Gastrocnemius medialis (tissue), 4 donors: ENCODE results near the gene CBX7. TPM values are rescaled to one million over a fixed set of nuclear protein-coding genes. Genes with fewer than 3 reads are reported as not detected.

Source experiments
- ATAC-seq, 2 donors: fragments of 150-250 bp; one replicate each; pipeline ENCODE4 v1.9.1; 2016
- DNase-seq, 2 donors: peaks; one replicate each; pipeline ENCODE4 v3.0.0-alpha.2; 2019
- H3K27ac ChIP-seq, 4 donors: fragments of 200-600 bp; sonication (generic); 1 replicate in 1 of 4; 2 replicates in 3 of 4; pipeline ENCODE4 v1.5.1; 2016 to 2018; ENCODE audit warnings: mild to moderate bottlenecking in 2 of 4, moderate library complexity in 1 of 4
- H3K27me3 ChIP-seq, 3 donors: fragments of 200-600 bp; sonication (generic) in 2 of 3; 1 replicate in 1 of 3; 2 replicates in 2 of 3; pipeline versions ENCODE4 v1.5.1 to v1.6.0; 2016 to 2019; ENCODE audit warnings: mild to moderate bottlenecking in 1 of 3, moderate library complexity in 1 of 3
- H3K36me3 ChIP-seq, 2 donors: fragments of 200-600 bp; sonication (generic) in 1 of 2; one replicate each; pipeline ENCODE4 v1.5.1; 2017 to 2018
- H3K4me1 ChIP-seq, 2 donors: fragments of 200-600 bp; sonication (generic) in 1 of 2; one replicate each; pipeline ENCODE4 v1.5.1; 2016 to 2017; ENCODE audit warnings: mild to moderate bottlenecking in 2 of 2
- H3K4me3 ChIP-seq, 4 donors: fragments of 200-600 bp; sonication (generic) in 3 of 4; 1 replicate in 1 of 4; 2 replicates in 3 of 4; pipeline ENCODE4 v1.5.1; 2016 to 2019; ENCODE audit warnings: mild to moderate bottlenecking in 2 of 4
- H3K9me3 ChIP-seq, 3 donors: fragments of 200-600 bp; sonication (generic) in 2 of 3; 1 replicate in 1 of 3; 2 replicates in 2 of 3; pipeline ENCODE4 v1.5.1; 2016 to 2019
- POLR2A ChIP-seq, 2 donors: fragments of 450-650 bp; IDR thresholded peaks; one replicate each; pipeline ENCODE4 v1.6.1; 2017; ENCODE audit warnings: antibody characterized with exemption in 2 of 2, mild to moderate bottlenecking in 2 of 2, moderate library complexity in 2 of 2
- in situ Hi-C, 4 donors: fragments of 200-750 bp; cut with MboI; loops; one replicate each; pipeline versions ENCODE4 v1.15.0 to v1.8.0; 2017; ENCODE audit warnings: low sequenced_read_pairs in 4 of 4
- intact Hi-C: fragments of 100-400 bp; cut with DNase I; formaldehyde crosslinking; loops from one replicate; pipeline ENCODE4 v1.15.1; 2023; ENCODE audit warnings: low total_unique reads
- total RNA-seq, 4 donors: library from RNA; depleted of rRNA; stranded (reverse); fragments of >200 nt; gene quantifications; one replicate each; pipeline versions ENCODE4 v1.1.0 to v1.2.3, GENCODE V29; 2016
- TF ChIP-seq, protein P1 (sequence below), 5 experiments: fragments of 450-650 bp in 3 of 5; fragments of 200-600 bp in 2 of 5; sonication (generic) in 2 of 5; IDR thresholded peaks in 4 of 5; conservative IDR thresholded peaks in 1 of 5; 1 replicate in 4 of 5; 2 replicates in 1 of 5; pipeline ENCODE4 v1.5.1; 2016 to 2019; ENCODE audit warnings: antibody characterized with exemption in 5 of 5, mild to moderate bottlenecking in 3 of 5, moderate library complexity in 3 of 5

CBX7 gene
- total RNA-seq, 4 donors from 2014 or later: 52.4 to 78.1 (median 62.3) TPM

DNA sequence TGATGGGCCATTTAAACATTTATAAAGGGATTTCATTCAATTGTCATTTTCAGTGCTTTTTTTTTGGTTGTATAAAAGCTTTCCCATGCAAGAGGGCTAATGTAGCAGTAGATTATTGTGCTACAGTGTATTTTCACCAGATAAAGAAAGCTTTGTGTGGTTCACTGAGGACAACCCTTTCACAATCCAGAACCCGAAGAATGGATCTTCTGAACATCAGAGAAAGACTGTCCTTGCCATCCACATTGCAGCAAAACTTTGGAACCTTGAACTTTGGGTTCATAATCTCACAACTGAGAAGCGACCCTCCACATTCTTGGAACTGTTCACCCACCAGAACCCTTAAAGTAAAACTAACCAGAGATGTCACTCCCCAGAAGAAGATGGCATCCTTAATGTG is 46.2 kb downstream of the CBX7 start:
- intact Hi-C loops (no loop called here), in situ Hi-C loops (no loop called here)
- TF ChIP-seq, protein P1, sequence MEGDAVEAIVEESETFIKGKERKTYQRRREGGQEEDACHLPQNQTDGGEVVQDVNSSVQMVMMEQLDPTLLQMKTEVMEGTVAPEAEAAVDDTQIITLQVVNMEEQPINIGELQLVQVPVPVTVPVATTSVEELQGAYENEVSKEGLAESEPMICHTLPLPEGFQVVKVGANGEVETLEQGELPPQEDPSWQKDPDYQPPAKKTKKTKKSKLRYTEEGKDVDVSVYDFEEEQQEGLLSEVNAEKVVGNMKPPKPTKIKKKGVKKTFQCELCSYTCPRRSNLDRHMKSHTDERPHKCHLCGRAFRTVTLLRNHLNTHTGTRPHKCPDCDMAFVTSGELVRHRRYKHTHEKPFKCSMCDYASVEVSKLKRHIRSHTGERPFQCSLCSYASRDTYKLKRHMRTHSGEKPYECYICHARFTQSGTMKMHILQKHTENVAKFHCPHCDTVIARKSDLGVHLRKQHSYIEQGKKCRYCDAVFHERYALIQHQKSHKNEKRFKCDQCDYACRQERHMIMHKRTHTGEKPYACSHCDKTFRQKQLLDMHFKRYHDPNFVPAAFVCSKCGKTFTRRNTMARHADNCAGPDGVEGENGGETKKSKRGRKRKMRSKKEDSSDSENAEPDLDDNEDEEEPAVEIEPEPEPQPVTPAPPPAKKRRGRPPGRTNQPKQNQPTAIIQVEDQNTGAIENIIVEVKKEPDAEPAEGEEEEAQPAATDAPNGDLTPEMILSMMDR (IDR thresholded peaks at IDR 0.05 in 4 of 5, conservative IDR thresholded peaks at IDR 0.05 in 1 of 5): no peak
- TF ChIP-seq POLR2A (IDR thresholded peaks at IDR 0.05): no peak
- ATAC-seq (no peak), DNase-seq (no peak)
- Histone ChIP-seq H3K36me3 (no peaks in the 10 kb centered on the region), H3K27ac (no peak overlapping the region), H3K9me3 (no peaks in the 10 kb centered on the region), H3K4me3 (no peak overlapping the region), H3K4me1 (no peaks in the 10 kb centered on the region), H3K27me3 (peaks cover 0 to 2% (median 0%) of the 10 kb centered on the region in 3 donors)

DNA sequence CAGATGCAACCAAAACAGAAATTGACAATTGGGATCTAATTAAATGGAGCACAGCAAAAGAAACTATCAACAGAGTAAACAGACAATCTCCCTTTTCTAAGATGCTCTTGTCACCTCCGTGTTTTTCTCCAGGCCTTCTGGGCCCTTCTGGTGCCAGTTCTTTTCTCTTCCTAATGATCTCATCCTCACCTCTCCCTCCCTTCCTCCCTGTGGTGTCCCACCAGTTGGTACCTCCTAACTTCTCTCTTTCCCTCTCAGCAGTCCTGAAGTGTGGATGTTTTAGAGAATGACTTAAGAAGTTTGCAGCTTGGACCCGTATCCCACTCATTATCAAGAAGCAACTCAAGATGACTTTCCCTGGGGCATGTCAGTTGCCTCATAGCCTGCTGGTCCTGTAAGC is 49.0 kb downstream of the CBX7 start:
- TF ChIP-seq, protein P1 (IDR thresholded peaks at IDR 0.05 in 4 of 5, conservative IDR thresholded peaks at IDR 0.05 in 1 of 5): no peak
- TF ChIP-seq POLR2A (IDR thresholded peaks at IDR 0.05): no peak
- in situ Hi-C loops: no loop called here
- no peaks in the 10 kb centered on the region for H3K27me3 ChIP-seq
- intact Hi-C loops: no loop called here
- no peaks in the 10 kb centered on the region for H3K9me3 ChIP-seq
- no peaks in the 10 kb centered on the region for H3K36me3 ChIP-seq
- DNase-seq (no peak), ATAC-seq (no peak)
- no peak overlapping the region for H3K27ac ChIP-seq
- H3K4me1 ChIP-seq: no peaks in the 10 kb centered on the region
- H3K4me3 ChIP-seq: no peak overlapping the region

DNA sequence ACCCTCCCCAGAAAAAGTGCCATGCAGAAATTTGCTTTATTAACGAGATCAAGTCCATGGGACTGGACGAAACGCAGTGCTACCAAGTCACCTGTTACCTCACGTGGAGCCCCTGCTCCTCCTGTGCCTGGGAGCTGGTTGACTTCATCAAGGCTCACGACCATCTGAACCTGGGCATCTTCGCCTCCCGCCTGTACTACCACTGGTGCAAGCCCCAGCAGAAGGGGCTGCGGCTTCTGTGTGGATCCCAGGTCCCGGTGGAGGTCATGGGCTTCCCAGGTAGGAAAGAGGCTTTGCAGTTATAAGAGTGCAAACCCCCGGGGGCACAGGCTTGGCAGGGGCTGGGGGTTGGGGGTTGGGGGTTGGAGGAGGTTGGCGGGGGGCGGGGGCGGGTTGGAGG is 51.3 kb downstream of the CBX7 start:
- H3K27ac ChIP-seq: no peak overlapping the region
- TF ChIP-seq, protein P1 (IDR thresholded peaks at IDR 0.05 in 4 of 5, conservative IDR thresholded peaks at IDR 0.05 in 1 of 5): no peak
- no peak for TF ChIP-seq POLR2A (IDR thresholded peaks at IDR 0.05)
- H3K36me3 ChIP-seq: no peaks in the 10 kb centered on the region
- DNase-seq (no peak), ATAC-seq (no peak)
- no peaks in the 10 kb centered on the region for H3K27me3 ChIP-seq
- in situ Hi-C loops (no loop called here), intact Hi-C loops (no loop called here)
- no peaks in the 10 kb centered on the region for H3K9me3 ChIP-seq
- no peak overlapping the region for H3K4me3 ChIP-seq
- H3K4me1 ChIP-seq: no peaks in the 10 kb centered on the region

DNA sequence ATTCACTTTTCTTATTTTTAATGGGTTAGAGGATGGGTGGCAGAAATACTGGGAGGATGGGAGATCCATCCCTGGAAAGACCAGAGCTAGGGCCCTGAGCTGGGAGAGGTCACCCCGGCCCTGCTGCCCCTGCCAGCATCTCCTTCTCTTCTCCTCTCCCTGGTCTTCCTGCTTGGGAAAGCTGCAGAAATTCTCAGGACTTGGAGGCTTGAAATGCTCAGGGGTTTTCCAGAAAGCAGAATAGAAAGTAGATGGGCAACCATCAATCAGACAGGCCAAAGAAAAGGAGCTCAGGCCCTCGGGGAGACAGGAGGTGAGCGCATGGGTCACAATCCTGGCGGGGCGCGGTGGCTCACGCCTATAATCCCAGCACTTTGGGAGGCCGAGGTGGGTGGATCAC is 53.9 kb downstream of the CBX7 start:
- DNase-seq: no peak
- H3K9me3 ChIP-seq: no peaks in the 10 kb centered on the region
- no peak overlapping the region for H3K27ac ChIP-seq
- no peaks in the 10 kb centered on the region for H3K4me1 ChIP-seq
- no peak overlapping the region for H3K4me3 ChIP-seq
- in situ Hi-C loops: no loop called here
- H3K27me3 ChIP-seq: no peaks in the 10 kb centered on the region
- no peaks in the 10 kb centered on the region for H3K36me3 ChIP-seq
- ATAC-seq: no peak
- intact Hi-C loops: no loop called here
- no peak for TF ChIP-seq POLR2A (IDR thresholded peaks at IDR 0.05)
- TF ChIP-seq, protein P1 (IDR thresholded peaks at IDR 0.05 in 4 of 5, conservative IDR thresholded peaks at IDR 0.05 in 1 of 5): no peak

DNA sequence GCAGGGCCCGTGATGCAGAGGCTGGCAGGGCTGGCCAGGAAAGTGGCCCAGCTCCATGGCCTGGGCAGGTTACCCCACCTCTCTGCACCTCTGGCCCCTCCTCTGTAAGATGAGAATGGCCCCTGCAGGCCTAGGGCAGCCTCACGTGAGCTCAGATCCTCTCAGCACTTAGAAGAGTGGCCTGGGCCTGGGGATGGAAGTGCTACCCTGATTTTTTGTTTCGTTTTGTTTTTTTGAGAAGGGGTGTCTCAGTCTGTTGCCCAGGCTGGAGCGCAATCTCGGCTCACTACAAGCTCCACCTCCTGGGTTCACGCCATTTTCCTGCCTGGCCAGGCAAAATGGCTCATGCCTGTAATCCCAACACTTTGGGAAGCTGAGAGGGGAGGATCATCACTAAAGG is 54.5 kb downstream of the CBX7 start:
- Histone ChIP-seq H3K9me3 (no peaks in the 10 kb centered on the region), H3K4me1 (no peaks in the 10 kb centered on the region), H3K27me3 (no peaks in the 10 kb centered on the region), H3K4me3 (no peak overlapping the region), H3K27ac (no peak overlapping the region), H3K36me3 (no peaks in the 10 kb centered on the region)
- ATAC-seq (no peak), DNase-seq (no peak)
- TF ChIP-seq, protein P1 (IDR thresholded peaks at IDR 0.05 in 4 of 5, conservative IDR thresholded peaks at IDR 0.05 in 1 of 5): no peak
- no peak for TF ChIP-seq POLR2A (IDR thresholded peaks at IDR 0.05)
- in situ Hi-C loops: no loop called here
- intact Hi-C loops: no loop called here
